Activated CD8-positive, alpha-beta T cell treated with anti-CD3 and anti-CD28 coated beads for 36 hours (primary cell): ENCODE results near the gene ZRSR2. TPM values are rescaled to one million over a fixed set of nuclear protein-coding genes. Genes with fewer than 3 reads are reported as not detected.

ENCODE experiments used
- ATAC-seq: fragments of 200-7000 bp; cut with Tn5 transposase; one replicate; pipeline ENCODE4 v1.10.0; 2021; ENCODE audit warnings: mild to moderate bottlenecking, moderate library complexity
- CTCF ChIA-PET: fragments of 350-600 bp; sonication (Branson Sonifier 250); formaldehyde crosslinking; loops from one replicate; lab custom pipeline; 2021; ENCODE audit warnings: antibody characterized with exemption; lab: Charles Lee
- POLR2A ChIA-PET: fragments of 350-600 bp; sonication (Branson Sonifier 250); formaldehyde crosslinking; loops from one replicate; lab custom pipeline; 2021; ENCODE audit warnings: antibody characterized with exemption; lab: Charles Lee
- DNase-seq: peaks from one replicate; pipeline ENCODE4 v3.0.0-alpha.2; 2020
- H3K27ac Mint-ChIP-seq: one replicate; pipeline ENCODE4 v1.8.0; 2021; ENCODE audit warnings: mild to moderate bottlenecking, mixed read lengths
- H3K27me3 Mint-ChIP-seq: one replicate; pipeline ENCODE4 v1.8.0; 2021; ENCODE audit warnings: mixed read lengths
- H3K36me3 Mint-ChIP-seq: one replicate; pipeline ENCODE4 v1.8.0; 2021; ENCODE audit warnings: low read depth, mixed read lengths
- H3K4me1 Mint-ChIP-seq: one replicate; pipeline ENCODE4 v1.8.0; 2021; ENCODE audit warnings: low read depth, mixed read lengths
- H3K4me3 Mint-ChIP-seq: one replicate; pipeline ENCODE4 v1.8.0; 2021; ENCODE audit warnings: mild to moderate bottlenecking, moderate library complexity, mixed read lengths
- H3K9me3 Mint-ChIP-seq: one replicate; pipeline ENCODE4 v1.8.0; 2021; ENCODE audit warnings: mixed read lengths
- CTCF ChIP-seq: fragments of 200-600 bp; IDR thresholded peaks from one replicate; pipeline ENCODE4 v1.8.0; 2022; ENCODE audit warnings: antibody characterized with exemption, mild to moderate bottlenecking
- intact Hi-C: fragments of 100-400 bp; cut with micrococcal nuclease; formaldehyde crosslinking; loops from one replicate; pipeline ENCODE4 v1.10.0; 2022
- total RNA-seq, 2 experiments: library from RNA; stranded (reverse); gene quantifications; one replicate each; pipeline ENCODE4 v1.2.3, GENCODE V29; 2021

ZRSR2 gene
- total RNA-seq, 2 experiments from 2014 or later: 11.6 to 14.7 TPM

- Mint-ChIP-seq H3K27me3 (no peaks in the 10 kb centered on the region), H3K36me3 (peaks cover 13% of the 10 kb centered on the region), H3K4me1 (peaks cover 2% of the 10 kb centered on the region), H3K9me3 (no peaks in the 10 kb centered on the region), H3K27ac (no peak overlapping the region), H3K4me3 (no peak overlapping the region)
- DNase-seq (no peak), ATAC-seq (no peak)
- ChIA-PET CTCF (interaction anchor here (0.6 kb wide), 1 partner anchor 442 kb away, joined by 4 read pairs; no protein-coding TSS in a partner anchor), POLR2A (no interaction called here)
- intact Hi-C loops: no loop called here
- TF ChIP-seq CTCF: no peak
Observed at GRCh38 chrX:15804563-15804962, 14.3 kb downstream of the ZRSR2 start.

GRCh38 chrX:15808254-15808653 lies 18.0 kb downstream of the ZRSR2 start:
- H3K4me3 Mint-ChIP-seq: no peak overlapping the region
- no peak overlapping the region for H3K27ac Mint-ChIP-seq
- no peaks in the 10 kb centered on the region for H3K9me3 Mint-ChIP-seq
- H3K27me3 Mint-ChIP-seq: no peaks in the 10 kb centered on the region
- no peak for DNase-seq
- ChIA-PET CTCF (no interaction called here), POLR2A (no interaction called here)
- intact Hi-C loops: no loop called here
- ATAC-seq: no peak
- H3K4me1 Mint-ChIP-seq: peaks cover 7% of the 10 kb centered on the region
- H3K36me3 Mint-ChIP-seq: peaks cover 25% of the 10 kb centered on the region
- no peak for TF ChIP-seq CTCF

- Mint-ChIP-seq H3K36me3 (peaks cover 31% of the 10 kb centered on the region), H3K9me3 (no peaks in the 10 kb centered on the region), H3K27ac (peak overlapping the region; percentile 20), H3K27me3 (no peaks in the 10 kb centered on the region), H3K4me1 (peaks cover 40% of the 10 kb centered on the region), H3K4me3 (no peak overlapping the region)
- ChIA-PET POLR2A (interaction anchor here (1.0 kb wide), 1 partner anchor 24 kb away, joined by 3 read pairs; no protein-coding TSS in a partner anchor), CTCF (interaction anchor here (0.9 kb wide), 1 partner anchor 21 kb away, joined by 4 read pairs; no protein-coding TSS in a partner anchor)
- TF ChIP-seq CTCF: no peak
- DNase-seq (no peak), ATAC-seq (no peak)
- intact Hi-C loops: no loop called here
Observed at GRCh38 chrX:15812192-15812938, 22.1 kb downstream of the ZRSR2 start.

GRCh38 chrX:15813416-15813815 lies 23.1 kb downstream of the ZRSR2 start:
- H3K27ac Mint-ChIP-seq: peak overlapping the region; percentile 61
- H3K36me3 Mint-ChIP-seq: peaks cover 36% of the 10 kb centered on the region
- no peak for TF ChIP-seq CTCF
- CTCF ChIA-PET: no interaction called here
- intact Hi-C loops: no loop called here
- POLR2A ChIA-PET: interaction anchor here (1.0 kb wide), 1 partner anchor 23 kb away, joined by 3 read pairs; no protein-coding TSS in a partner anchor
- no peaks in the 10 kb centered on the region for H3K27me3 Mint-ChIP-seq
- peaks cover 45% of the 10 kb centered on the region for H3K4me1 Mint-ChIP-seq
- no peaks in the 10 kb centered on the region for H3K9me3 Mint-ChIP-seq
- ATAC-seq (no peak), DNase-seq (no peak)
- no peak overlapping the region for H3K4me3 Mint-ChIP-seq

GRCh38 chrX:15814771-15815365 lies 24.6 kb downstream of the ZRSR2 start:
- Mint-ChIP-seq H3K27me3 (no peaks in the 10 kb centered on the region), H3K27ac (peak overlapping the region; percentile 25), H3K4me3 (no peak overlapping the region), H3K9me3 (no peaks in the 10 kb centered on the region), H3K36me3 (peaks cover 32% of the 10 kb centered on the region), H3K4me1 (peaks cover 48% of the 10 kb centered on the region)
- intact Hi-C loops: no loop called here
- POLR2A ChIA-PET: no interaction called here
- ATAC-seq (no peak), DNase-seq (peak; percentile 17)
- CTCF ChIA-PET: no interaction called here
- no peak for TF ChIP-seq CTCF
